GM18868 (cell line): ENCODE data around the gene MBNL2.

Experiments used
- ATAC-seq: cut with Tn5 transposase; IDR thresholded peaks from one replicate; pipeline ENCODE4 v1.9.1; 2021; ENCODE audit warnings: mild to moderate bottlenecking, moderate library complexity; ENCODE audit not compliant: unreplicated experiment

Gene MBNL2

DNA sequence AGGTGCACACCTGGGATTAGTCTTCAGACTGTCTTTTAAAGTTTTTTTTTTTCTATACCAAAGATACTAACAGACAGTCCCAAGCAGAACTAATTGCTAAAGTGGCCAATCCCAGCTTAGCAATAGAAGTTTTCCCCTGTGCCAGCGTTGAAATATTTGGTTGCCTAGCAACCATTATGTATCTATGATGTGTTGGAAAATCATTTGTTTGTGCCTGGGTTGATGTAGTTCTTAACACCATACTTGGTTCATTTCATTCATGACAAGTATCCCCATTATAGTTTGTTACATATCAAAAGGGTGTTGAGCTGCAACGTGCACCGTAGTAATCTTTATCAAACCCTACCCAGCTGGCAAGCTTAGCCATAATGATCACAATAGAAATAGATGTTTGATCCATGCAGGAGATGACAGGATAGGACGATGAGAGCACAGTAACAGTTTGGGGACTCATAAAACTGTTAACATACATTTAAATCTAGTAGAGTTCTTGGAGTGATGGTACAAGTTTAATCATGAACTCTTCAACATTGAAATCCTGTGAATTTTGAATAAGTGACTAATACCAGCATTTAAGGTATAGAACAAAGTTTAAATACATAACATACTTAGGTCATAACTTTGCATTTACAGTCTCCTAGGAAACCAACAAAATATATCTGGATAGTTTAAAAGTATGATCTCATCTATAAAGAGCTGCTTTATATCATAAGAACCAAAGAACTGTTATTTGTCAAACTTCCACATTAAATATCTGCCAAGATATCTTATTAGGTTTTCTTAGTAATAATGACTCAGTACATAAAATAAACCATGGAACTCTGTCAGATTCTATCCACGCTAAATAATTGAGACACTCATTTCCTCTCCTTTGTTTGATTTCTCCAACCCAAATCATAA lies 73.4 kb downstream of the MBNL2 start:
- ATAC-seq = no peak

DNA sequence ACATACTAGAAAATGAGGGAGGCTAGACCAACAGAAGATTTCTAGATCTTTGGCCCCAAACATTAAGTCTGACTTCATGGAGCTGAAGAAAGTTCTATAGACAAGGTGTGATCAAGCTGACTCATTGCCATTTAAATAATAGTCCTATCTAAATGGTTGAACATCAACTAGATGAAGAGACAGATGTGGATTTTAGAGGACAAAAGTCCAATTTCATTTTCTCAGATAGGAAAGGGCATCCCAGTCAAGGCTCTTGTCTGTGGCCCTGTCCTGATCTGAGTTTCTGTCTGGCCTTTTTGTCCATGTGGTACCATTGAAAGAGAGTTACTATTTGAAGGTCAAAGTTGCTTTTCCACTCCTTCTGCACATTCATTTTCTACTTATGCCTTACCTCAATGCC lies 74.6 kb downstream of the MBNL2 start:
- ATAC-seq = no peak

DNA sequence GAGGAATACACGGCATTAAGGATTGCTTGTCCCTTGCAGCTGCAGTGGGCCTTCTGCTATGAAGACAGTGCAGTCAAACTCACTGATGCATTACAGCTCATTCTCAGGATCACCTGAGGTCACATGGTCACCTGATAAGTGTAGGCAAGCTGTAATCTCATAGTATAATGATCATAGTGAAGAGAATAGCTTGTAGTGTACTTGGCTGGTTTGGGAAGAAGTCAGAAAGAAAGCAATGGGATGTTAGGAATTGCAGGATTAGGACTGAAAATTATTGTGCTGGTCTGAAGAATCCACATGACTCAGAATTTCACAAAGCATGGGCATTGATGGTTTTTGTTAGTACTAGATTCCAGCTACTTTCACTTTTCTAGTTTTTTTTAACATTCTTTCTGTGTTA lies 76.7 kb downstream of the MBNL2 start:
- ATAC-seq = peak; percentile 61

DNA sequence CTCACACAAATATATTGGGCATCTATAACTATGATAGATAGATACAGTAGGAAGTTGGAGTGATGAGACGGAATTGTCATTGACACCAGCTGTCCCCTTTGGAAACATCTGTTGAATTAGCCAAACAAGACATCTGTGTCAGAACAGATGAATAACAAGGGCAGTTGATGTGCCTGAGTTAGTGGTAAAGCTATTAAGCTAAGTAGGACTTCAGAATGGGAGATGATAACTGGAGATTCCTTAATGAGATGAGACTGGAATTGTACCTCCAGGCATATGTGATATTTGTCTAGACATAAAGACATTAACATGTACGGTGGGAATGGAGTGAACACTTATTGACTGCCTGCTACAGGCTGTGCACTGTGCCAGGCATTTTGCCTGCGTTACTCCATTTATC lies 78.7 kb downstream of the MBNL2 start:
- ATAC-seq = no peak

DNA sequence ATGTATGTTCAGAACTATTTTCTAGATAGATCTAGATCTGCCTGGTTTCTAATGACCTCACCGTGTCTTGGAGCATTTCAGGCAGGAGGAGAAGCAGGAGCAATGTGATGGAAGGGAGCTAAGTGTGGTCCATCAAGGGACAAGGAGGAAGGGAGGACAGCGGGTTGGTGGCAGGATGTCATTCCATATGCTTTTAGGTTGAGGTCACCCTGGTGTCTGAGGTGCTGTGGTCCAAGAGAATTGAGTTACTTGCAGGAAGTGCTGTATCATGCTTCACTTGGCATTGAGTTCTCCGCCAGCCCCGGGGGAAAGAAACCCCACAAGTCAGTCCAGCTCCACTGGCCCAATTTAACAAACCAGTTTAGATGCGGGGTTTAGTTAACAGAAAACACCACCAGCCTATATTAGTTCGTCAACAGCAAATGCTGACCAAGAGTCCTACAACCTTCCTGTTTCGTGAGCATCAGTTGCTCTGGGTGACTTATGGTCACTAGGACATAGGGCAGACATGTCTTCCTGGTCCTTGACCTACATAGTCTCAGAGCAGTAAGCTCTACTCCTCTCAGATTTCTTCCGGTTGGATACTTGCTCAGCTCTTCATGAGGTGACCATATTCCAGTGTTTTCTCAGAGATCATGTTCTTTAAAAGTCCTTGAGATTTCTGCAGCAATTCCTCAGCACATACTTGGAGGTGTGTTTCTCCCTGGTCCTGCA lies 79.4 kb downstream of the MBNL2 start:
- ATAC-seq = no peak

DNA sequence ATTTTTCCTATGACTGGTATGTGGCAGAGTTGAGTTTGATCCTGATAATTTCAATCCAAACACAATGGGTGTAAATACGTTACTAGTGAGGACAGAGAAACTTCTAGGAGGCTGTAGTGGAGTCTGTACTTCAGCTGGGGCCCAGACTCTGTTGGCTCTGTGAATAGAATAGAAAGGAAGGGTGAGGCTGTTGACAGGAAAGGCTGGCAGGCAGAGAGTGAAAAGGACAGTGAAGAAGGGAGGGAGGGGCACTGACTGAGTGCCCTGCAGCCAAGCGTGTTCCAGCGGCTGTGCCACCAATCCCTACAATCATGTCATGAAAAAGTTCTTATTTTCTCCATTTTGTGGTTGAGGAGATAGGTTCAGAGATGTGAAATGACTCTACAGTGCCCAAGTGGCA lies 80.5 kb downstream of the MBNL2 start:
- no peak for ATAC-seq

DNA sequence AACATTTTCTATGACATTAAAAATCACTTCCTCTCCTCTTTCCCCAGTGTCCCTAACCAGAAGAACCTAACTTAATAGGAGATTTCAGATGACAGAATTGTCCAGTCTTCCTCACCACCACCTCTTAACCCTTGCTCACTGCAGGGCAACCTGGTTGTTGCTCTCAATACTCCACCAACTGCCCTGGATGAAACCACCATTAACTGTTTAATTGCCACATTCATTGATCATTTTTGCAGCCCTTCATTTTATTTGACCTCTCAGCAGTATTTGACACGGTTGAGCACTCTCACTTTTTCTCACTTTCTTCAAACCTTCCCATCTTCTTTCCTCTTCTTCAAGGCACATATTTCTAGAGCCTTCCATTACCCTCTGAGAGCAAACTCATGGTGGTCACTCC lies 84.0 kb downstream of the MBNL2 start:
- no peak for ATAC-seq

DNA sequence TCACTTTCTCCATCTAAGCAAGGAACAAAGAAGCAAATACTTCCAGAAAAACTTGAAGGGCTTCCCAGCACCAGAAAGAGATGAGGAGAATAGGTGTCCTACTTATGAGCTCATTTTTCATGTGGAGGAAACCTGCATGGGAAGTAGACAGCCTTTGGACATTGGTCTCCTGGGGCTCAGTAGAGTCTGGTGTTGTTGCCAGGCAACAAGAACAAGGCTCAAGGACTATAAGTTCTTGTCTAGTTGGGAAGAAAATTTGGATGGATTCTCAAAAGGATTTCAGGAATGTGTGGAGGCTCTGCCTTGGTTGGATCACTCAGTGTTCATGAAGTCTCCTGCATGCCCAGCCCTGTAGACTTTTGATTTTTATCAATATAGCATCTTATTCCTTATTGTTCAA lies 84.5 kb downstream of the MBNL2 start:
- no peak for ATAC-seq

DNA sequence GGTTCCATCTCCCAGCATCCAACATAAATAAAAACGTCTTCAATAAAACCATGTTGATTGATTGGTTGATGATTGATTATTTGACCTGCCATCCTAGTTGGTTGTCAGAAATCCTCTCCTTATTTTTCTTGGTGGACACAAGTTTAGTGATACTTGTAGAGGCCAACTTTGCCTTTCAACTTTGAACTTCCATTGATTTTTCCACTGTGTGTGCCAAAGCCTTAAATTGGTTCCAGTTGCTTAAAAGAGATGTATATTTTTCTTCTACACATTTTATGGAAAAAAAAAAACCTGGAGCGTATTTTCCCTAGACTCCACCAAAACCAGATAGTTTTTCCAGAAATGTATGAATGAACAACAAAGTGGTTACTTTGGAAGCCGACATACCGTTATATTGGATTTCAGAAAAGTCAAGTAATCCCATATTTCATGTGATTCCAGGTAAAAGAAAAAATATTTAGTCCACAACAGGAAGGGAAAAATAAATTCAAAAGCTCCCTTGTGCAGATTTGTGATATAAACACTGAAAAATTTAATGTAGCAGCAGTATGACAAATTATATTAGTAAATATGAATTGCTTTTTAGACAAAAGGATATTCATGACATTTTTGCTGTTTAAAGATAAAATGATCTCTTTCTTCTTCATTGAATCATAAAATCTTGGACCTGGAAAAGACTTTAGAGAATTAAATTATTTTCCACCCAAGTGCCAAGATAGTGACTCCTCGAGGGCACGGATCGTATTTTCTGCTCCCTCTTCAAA lies 85.2 kb downstream of the MBNL2 start:
- ATAC-seq = no peak

DNA sequence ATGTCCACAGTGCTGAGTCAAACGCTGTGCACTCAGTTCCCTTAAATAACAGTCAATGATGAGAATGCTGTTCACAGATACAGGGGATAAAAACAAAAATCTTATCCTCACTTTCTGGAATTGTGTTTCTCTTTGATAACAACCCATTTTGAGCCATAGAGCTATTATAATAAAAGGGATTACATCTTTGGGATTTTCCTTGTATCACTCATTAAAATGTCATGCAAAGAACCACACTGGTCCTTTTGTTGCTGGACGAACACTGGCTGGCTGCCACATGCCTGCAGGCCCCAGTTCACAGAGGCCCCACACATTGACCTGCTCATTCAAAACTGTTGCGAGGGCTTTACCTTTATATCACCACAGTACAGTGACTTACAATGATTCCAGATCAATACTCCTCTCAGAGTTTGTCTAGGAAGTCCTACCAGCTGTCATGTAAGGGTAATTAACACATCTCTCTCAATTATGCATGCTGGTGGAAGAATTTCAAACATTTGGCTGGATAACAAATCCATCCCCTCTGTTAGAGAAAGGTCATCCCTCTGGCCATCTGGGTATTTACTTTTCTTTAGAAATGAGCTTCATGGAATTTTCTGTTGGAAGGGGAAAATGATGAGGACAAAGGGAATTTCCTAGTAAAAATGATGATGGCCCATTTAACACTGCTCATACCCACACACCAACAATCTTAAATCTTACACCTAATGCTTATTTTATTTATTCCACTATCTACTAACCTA lies 85.9 kb downstream of the MBNL2 start:
- ATAC-seq = no peak

DNA sequence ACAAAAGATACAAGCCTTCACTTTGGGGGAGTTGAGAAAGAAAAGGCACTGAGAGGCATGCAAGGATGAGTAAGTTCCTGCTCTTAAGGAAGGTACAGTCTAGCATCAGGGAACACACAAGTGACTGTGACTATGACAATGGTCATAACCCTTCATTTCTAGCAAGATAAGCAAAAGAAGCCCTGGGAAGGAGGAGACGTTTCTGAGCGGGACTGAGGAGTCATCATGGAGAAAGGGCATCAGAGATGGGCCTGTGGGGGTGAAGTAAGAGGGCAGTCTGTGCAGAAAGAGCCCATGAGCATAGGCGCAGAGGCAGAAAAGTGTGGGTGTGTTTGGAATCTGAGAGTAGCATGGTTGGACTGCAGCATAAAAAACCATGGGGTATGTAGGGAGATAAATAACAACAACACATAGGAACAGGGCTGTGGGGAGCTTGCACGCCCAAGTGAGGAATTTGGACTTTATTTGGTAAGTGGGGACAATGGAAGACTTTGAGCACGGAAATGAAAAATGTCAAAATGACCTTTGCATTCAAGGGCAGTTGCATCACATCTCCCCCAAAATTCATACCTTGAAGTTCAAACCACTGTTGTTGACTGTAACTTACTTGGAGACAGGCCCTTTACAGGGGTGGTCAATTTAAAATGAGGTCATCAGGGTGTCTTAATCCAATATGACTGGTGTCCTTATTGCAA lies 86.7 kb downstream of the MBNL2 start:
- ATAC-seq = no peak

DNA sequence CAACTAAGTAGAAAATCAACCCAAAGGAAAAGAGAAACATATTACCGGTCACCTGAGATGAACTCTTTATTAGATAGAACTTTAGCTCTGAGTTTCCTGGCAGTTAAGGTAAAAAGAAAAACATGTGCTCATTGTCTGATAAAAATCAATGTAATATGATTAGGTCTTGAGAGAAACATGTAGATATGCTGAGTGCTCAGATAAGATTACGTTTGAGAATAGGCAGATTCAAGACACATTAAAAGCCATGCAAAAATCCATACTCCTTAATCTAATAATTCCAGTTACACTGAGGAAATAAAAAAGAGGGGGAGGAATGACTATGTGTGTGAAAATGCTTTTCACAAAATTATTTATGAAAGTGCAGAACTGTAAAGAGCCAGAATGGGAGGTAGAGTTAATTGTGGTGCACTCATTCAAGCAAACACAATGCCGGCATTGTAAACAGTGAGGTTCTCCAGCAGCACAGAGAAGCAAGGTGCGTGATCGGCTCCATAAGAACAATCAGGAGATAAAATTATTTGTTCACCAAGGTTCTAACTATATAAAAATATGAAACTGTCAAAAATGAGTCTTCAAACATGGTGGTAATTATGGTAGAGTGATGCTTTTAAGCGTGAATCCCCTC lies 88.8 kb downstream of the MBNL2 start:
- ATAC-seq = no peak

DNA sequence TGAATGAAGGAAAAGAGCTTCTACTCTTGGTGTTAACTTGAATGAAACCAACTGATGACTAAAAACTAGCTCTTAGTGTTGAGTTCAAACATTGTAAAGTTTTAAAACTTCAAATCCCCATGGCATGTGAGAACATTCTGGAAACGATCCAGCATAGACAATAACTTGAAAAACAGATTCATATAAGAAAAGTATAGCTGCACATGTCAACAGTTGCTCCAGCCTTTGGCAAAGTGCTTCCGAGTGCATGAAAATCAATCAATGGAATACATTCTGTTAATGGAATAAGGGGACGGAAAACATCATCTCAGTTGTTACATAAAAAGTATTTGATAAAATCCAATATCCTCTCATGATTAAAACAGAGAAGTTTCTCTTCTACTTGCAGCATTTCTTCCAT lies 89.8 kb downstream of the MBNL2 start:
- no peak for ATAC-seq

DNA sequence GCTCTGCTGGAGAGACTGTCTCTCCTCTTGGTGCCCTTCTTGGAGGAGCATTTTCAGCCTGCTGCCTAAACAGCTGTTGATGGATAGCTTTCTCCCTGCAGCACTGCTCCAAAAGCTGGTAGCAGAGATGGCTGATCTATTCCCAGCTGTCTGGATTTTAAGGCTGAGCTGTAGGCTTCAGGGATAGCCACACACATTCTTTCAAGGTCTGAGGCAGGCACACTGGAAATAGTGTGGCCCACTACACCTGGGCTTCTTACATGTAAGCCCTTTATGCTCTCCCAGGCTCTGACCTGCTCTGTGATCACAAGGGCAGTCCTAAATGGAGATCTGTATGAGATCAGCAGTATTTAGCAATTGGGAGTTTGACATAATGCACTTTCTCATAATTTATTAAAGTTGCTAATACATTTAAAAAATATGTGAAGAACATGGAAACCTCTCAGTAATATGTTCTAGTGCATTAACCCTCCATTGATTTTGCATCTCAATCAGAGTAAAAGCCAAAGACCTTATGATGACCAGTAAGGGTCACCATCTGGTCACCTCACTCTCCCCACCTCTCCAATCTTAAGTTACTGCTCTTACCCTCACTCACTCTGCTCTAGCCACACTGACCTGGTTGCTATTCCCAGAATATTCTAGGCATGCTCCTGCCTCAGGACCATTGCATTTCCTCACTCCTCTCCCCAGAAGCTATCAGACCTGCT lies 91.6 kb downstream of the MBNL2 start:
- ATAC-seq = no peak

DNA sequence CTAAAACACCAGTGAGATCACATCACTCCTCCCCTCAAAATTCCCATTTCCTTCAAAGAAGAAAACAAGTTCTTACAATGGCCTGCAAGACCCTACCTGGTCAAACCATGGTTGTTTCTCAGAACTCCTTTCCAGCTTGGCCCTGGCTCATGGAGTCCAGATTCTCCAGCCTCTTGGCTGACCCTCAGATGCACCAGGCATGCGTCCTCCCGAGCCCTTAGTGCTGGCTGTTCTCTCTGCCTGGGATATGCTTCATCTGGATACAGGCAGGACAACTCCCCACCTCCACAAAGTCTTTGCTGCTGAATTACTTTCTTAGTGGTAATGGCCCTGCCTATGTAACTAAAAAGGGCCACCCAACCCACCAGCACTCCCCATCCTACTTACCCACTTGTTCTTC lies 94.3 kb downstream of the MBNL2 start:
- no peak for ATAC-seq

DNA sequence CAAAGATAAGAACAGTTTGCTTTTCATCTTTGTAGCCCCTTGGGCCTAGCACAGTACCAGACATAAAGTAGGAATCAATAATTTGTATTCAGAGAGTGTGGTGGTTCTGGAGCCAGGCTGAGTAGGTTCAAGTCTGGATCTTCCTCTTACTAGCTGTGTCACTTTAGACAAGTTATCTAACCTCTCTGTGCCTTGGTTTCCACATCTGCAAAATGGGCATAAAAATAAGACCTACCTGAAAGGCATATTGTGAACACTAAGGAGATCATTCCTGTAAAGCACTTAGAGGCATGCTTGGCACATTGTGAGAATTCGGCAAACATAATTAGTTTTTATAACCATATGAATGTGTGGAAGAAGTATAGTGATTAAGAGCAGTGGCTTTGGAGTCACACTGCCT lies 95.8 kb downstream of the MBNL2 start:
- no peak for ATAC-seq

DNA sequence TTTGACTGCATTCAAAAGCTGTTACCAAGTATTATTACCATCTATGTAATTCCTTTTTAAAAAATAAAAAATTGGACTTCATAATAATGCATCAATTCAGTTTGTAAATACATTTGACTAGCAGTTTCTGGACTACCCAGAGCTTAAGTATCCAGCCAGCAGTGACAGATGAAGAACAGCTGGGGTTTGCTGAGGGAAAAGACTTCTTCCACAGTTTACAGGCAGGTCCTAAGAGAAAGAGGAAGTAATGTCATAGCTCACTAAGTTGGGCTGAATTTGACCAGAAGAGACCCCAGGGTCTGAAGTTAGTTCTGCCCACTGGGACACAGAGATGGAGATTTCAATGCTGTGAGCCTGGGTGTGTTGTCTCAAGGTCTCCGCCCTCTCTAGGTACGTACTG lies 96.4 kb downstream of the MBNL2 start:
- peak; percentile 50 for ATAC-seq

DNA sequence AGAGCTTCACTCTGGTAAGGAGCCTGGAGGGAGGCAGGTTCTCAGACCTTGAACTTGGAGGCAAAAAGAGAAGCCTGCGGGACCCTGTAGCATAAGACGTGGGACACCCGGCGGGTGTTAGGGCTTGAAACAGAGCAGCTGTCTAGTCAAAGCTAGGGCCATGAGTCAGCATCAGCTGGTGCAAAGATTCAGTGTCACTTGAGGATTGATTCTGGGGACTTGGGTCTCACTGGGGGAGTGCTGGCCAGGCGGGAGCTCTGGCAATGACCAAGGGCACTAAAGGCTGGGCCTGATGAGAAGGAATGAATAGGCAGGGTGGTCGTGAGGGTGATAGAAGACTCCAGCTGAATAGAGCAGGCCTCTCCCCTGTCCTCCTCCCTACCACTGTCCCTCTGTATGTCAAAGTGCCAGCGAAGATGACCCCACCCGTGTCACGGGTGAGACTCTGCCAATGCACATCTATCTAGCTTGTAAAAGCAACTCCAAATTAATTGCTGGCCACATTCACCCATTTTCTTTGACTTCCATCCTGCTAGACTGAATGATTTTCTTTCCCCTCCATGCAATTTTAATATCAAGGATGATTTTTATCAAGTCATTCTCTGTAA lies 97.1 kb downstream of the MBNL2 start:
- ATAC-seq = no peak

DNA sequence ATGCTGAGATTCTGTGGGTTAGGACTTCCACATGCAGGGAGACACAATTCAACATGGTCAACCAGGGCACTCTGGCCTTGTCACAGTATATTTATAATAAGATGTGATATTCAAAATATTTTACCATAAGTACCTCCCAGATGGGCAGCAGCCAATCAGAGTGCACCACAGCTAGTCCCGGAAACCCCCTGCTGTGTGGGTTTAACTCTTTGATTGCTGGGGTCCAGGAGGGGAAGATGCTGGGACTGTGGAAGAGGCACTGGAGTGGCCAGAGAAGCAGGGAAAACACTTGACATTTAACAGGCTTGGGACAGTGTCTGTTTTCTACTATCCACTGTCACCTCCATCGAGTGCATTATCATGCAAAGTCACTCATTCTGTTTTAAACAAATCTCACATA lies 99.0 kb downstream of the MBNL2 start:
- no peak for ATAC-seq
